MM.1S (cell line): ENCODE results near the gene RNF222.

Experiments
- DNase-seq: peaks from one replicate; pipeline ENCODE4 v3.0.0-alpha.2; 2015
- H2AFZ ChIP-seq: fragments of 300-600 bp; sonication (generic); 2 replicates; pipeline ENCODE4 v1.6.0; 2016; ENCODE audit warnings: antibody characterized with exemption, low read length
- H3F3A ChIP-seq: fragments of 300-600 bp; sonication (generic); 2 replicates; pipeline ENCODE4 v1.6.1; 2016; ENCODE audit warnings: mild to moderate bottlenecking, antibody characterized with exemption, low read length, moderate library complexity, mixed read lengths; ENCODE audit not compliant: insufficient read depth
- H3K27ac ChIP-seq: fragments of 300-600 bp; sonication (generic); 2 replicates; pipeline ENCODE4 v1.5.1; 2016; ENCODE audit warnings: mild to moderate bottlenecking, low read length
- H3K27me3 ChIP-seq: fragments of 300-600 bp; sonication (generic); replicated peaks from 2 replicates; pipeline ENCODE4 v1.6.0; 2016; ENCODE audit warnings: low read length; ENCODE audit not compliant: insufficient read depth
- H3K36me3 ChIP-seq: fragments of 300-600 bp; sonication (generic); replicated peaks from 2 replicates; pipeline ENCODE4 v1.6.1; 2016; ENCODE audit warnings: mild to moderate bottlenecking, low read length, mixed read lengths; ENCODE audit not compliant: insufficient read depth
- H3K4me1 ChIP-seq: fragments of 300-600 bp; sonication (generic); 2 replicates; pipeline ENCODE4 v1.6.1; 2016; ENCODE audit warnings: low read length, mixed read lengths
- H3K4me2 ChIP-seq: fragments of 300-600 bp; sonication (generic); 2 replicates; pipeline ENCODE4 v1.6.0; 2016; ENCODE audit warnings: low read depth, low read length
- H3K4me3 ChIP-seq: fragments of 300-600 bp; sonication (generic); 2 replicates; pipeline ENCODE4 v1.5.1; 2016; ENCODE audit warnings: low read length, mixed read lengths
- H3K79me2 ChIP-seq: fragments of 300-600 bp; sonication (generic); 2 replicates; pipeline ENCODE4 v1.6.1; 2016; ENCODE audit warnings: mixed run types, low read length, mixed read lengths
- H3K9ac ChIP-seq: fragments of 300-600 bp; sonication (generic); 2 replicates; pipeline ENCODE4 v1.6.1; 2016; ENCODE audit warnings: low read length, mixed read lengths
- H3K9me2 ChIP-seq: fragments of 300-600 bp; sonication (generic); replicated peaks from 2 replicates; pipeline ENCODE4 v1.6.1; 2016; ENCODE audit warnings: mild to moderate bottlenecking, low read length, mixed read lengths; ENCODE audit not compliant: insufficient read depth
- H3K9me3 ChIP-seq: fragments of 300-600 bp; sonication (generic); replicated peaks from 2 replicates; pipeline ENCODE4 v1.6.1; 2016; ENCODE audit warnings: mild to moderate bottlenecking, low read length, mixed read lengths; ENCODE audit not compliant: insufficient read depth
- H4K20me1 ChIP-seq: fragments of 300-600 bp; sonication (generic); 2 replicates; pipeline ENCODE4 v1.6.1; 2016; ENCODE audit warnings: mild to moderate bottlenecking, low read length, moderate library complexity, mixed read lengths; ENCODE audit not compliant: insufficient read depth
- CTCF ChIP-seq: fragments of 300-600 bp; sonication (generic); IDR thresholded peaks from 2 replicates; pipeline ENCODE4 v1.5.1; 2016; ENCODE audit warnings: antibody characterized with exemption, low read length, mixed read lengths
- EZH2 ChIP-seq: fragments of 300-600 bp; sonication (generic); optimal IDR thresholded peaks from 2 replicates; pipeline ENCODE3; 2017; ENCODE audit warnings: low read depth, mild to moderate bottlenecking, antibody characterized with exemption, low read length, mixed read lengths
- EZH2phosphoT487 ChIP-seq: fragments of 300-600 bp; sonication (generic); IDR thresholded peaks from 2 replicates; pipeline ENCODE4 v1.6.1; 2018; ENCODE audit warnings: antibody characterized with exemption, low read length

RNF222 gene

GRCh38 chr17:8359769-8360168 lies 37.9 kb downstream of the RNF222 start:
- Histone ChIP-seq H3K9me2 (no peaks in the 10 kb centered on the region), H2AFZ (no peak overlapping the region), H3F3A (no peaks in the 10 kb centered on the region), H3K9ac (no peak overlapping the region), H3K4me2 (0 out of 2 replicates have a peak overlapping the region, but pooled peaks have one; percentile 7), H3K27me3 (no peaks in the 10 kb centered on the region), H3K36me3 (no peaks in the 10 kb centered on the region), H3K9me3 (no peaks in the 10 kb centered on the region), H3K4me3 (no peak overlapping the region), H4K20me1 (no peaks in the 10 kb centered on the region), H3K79me2 (no peaks in the 10 kb centered on the region), H3K27ac (no peak overlapping the region), H3K4me1 (peaks cover 5% of the 10 kb centered on the region)
- no peak for DNase-seq
- TF ChIP-seq EZH2phosphoT487 = no peak

- Histone ChIP-seq H3K9me3 (no peaks in the 10 kb centered on the region), H2AFZ (no peak overlapping the region), H3K4me2 (no peak overlapping the region), H3K4me1 (peaks cover 19% of the 10 kb centered on the region), H3K4me3 (no peak overlapping the region), H3K27ac (no peak overlapping the region), H3K79me2 (no peaks in the 10 kb centered on the region), H3K27me3 (no peaks in the 10 kb centered on the region), H3K9me2 (no peaks in the 10 kb centered on the region), H3K36me3 (no peaks in the 10 kb centered on the region), H4K20me1 (no peaks in the 10 kb centered on the region), H3K9ac (no peak overlapping the region), H3F3A (peaks cover 3% of the 10 kb centered on the region)
- TF ChIP-seq CTCF (no peak), EZH2phosphoT487 (no peak), EZH2 (no peak)
- DNase-seq = no peak
Measured at GRCh38 chr17:8357910-8358309, 39.7 kb downstream of the RNF222 start.

- no peaks in the 10 kb centered on the region for H3K9me3 ChIP-seq
- peak overlapping the region; percentile 54 for H3K4me2 ChIP-seq
- peaks cover 3% of the 10 kb centered on the region for H3F3A ChIP-seq
- H3K9me2 ChIP-seq = no peaks in the 10 kb centered on the region
- H3K27me3 ChIP-seq = no peaks in the 10 kb centered on the region
- no peak overlapping the region; the same call in 1 of the 2 replicates for H3K9ac ChIP-seq
- no peak overlapping the region; the same call in 1 of the 2 replicates for H3K27ac ChIP-seq
- 0 out of 2 replicates have a peak overlapping the region, but pooled peaks have one; percentile 32 for H2AFZ ChIP-seq
- peaks cover 14% of the 10 kb centered on the region for H3K4me1 ChIP-seq
- H4K20me1 ChIP-seq = no peaks in the 10 kb centered on the region
- DNase-seq = no peak
- no peaks in the 10 kb centered on the region for H3K79me2 ChIP-seq
- no peaks in the 10 kb centered on the region for H3K36me3 ChIP-seq
- TF ChIP-seq CTCF (no peak), EZH2 (no peak), EZH2phosphoT487 (no peak)
- no peak overlapping the region for H3K4me3 ChIP-seq
Measured at GRCh38 chr17:8354236-8354635, 43.4 kb downstream of the RNF222 start.

GRCh38 chr17:8353736-8354135 lies 43.9 kb downstream of the RNF222 start:
- Histone ChIP-seq H3K4me1 (peaks cover 14% of the 10 kb centered on the region), H3K27ac (no peak overlapping the region; the same call in 1 of the 2 replicates), H3F3A (peaks cover 3% of the 10 kb centered on the region), H3K4me2 (peak overlapping the region; percentile 54), H3K4me3 (no peak overlapping the region), H4K20me1 (no peaks in the 10 kb centered on the region), H3K9me2 (no peaks in the 10 kb centered on the region), H3K79me2 (no peaks in the 10 kb centered on the region), H3K9me3 (no peaks in the 10 kb centered on the region), H3K27me3 (no peaks in the 10 kb centered on the region), H2AFZ (0 out of 2 replicates have a peak overlapping the region, but pooled peaks have one; percentile 32), H3K9ac (no peak overlapping the region; the same call in 1 of the 2 replicates), H3K36me3 (no peaks in the 10 kb centered on the region)
- DNase-seq = no peak
- TF ChIP-seq CTCF (no peak), EZH2phosphoT487 (no peak), EZH2 (no peak)
